ENCODE data around the gene CAMTA1.

CAMTA1 gene

DNA sequence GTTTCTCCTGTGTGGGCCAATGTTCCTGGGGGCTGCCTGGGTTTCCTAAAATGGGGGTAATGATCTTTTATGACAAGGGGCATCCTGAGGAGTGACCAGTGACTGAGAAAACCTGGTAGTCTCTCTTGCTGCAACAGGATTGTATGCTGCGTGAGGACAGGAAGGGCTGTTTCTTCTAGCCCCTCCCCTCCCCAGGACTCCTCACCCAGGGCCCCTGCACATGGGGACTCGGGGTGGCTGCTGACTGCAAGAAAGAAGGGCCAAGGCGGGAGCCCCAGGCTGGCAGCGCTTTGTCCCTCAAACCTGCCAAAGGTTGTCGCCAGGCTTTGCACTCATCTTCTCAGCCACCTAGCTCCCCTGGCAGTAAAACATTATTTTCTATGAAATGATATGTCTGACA lies 442.4 kb downstream of the CAMTA1 start:
- CTCF ChIA-PET: interaction anchor here (0.5 to 0.7 kb wide), 3 partner anchors 91 to 1047 kb away, joined by 3 to 4 read pairs (median 3); no protein-coding TSS in a partner anchor
- no peak for DNase-seq (ENCODE audit: low spot score)
- no peak overlapping the region for H3K27ac ChIP-seq
- TF ChIP-seq, protein P1, sequence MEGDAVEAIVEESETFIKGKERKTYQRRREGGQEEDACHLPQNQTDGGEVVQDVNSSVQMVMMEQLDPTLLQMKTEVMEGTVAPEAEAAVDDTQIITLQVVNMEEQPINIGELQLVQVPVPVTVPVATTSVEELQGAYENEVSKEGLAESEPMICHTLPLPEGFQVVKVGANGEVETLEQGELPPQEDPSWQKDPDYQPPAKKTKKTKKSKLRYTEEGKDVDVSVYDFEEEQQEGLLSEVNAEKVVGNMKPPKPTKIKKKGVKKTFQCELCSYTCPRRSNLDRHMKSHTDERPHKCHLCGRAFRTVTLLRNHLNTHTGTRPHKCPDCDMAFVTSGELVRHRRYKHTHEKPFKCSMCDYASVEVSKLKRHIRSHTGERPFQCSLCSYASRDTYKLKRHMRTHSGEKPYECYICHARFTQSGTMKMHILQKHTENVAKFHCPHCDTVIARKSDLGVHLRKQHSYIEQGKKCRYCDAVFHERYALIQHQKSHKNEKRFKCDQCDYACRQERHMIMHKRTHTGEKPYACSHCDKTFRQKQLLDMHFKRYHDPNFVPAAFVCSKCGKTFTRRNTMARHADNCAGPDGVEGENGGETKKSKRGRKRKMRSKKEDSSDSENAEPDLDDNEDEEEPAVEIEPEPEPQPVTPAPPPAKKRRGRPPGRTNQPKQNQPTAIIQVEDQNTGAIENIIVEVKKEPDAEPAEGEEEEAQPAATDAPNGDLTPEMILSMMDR (conservative IDR thresholded peaks at IDR 0.05; ENCODE audit: low read depth): no peak
- POLR2A ChIA-PET (ENCODE audit: low non-redundant PET): no interaction called here

GRCh38 chr1:7228252-7228961 lies 443.2 kb downstream of the CAMTA1 start:
- ChIA-PET POLR2A (ENCODE audit: low non-redundant PET) (no interaction called here), CTCF (interaction anchor here (0.5 to 0.7 kb wide), 2 partner anchors 499 to 1047 kb away, joined by 3 read pairs; no protein-coding TSS in a partner anchor)
- no peak for DNase-seq (ENCODE audit: low spot score)
- TF ChIP-seq, protein P1 (conservative IDR thresholded peaks at IDR 0.05; ENCODE audit: low read depth): no peak
- H3K27ac ChIP-seq: no peak overlapping the region

GRCh38 chr1:7229186-7229585 lies 443.9 kb downstream of the CAMTA1 start:
- POLR2A ChIA-PET (ENCODE audit: low non-redundant PET): no interaction called here

DNA sequence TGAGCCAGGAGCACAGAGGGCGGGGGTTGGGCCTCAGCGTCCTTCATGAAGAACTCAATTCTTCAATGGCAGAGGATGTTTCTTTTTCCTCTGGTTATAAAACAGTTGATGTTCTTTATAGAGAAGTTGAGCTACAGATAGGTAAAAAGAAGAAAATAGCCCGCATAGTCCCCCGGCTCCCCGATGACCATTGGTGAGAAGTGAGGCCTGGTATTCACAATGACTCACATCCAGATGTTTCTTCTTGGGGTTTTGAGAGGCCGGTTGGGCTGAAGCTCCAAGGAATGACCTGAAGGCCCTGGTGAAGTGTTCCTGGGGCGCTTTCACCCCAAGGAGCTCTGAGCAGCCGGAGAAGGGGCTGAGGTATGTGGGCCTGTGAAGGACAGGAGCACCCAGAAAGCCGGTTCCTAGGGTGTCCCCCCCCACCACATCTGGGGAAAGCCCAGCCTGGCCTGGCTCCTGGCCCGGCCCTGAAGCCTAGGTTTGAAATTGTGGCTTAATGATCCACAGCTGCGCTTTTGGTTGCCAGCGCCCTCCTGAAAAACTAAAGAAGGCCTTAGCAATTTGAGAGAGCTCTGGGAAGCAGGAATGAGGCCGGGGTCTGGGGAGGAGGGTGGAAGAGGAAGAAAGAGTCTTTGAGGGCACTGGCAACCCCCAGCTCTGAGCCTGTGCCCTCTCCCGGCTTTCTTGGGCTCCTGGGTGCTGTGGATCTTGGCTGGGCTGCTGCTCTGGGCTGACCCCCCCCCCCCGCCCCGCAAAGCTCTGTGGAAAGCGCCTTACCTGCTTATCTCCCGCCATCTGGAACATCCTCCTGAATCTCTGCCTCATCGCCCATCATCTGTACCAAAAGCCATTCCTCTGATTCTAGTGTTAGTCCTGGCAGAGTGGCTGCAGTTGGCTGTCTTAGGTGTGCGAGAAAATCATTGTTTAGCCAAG lies 444.7 kb downstream of the CAMTA1 start:
- CTCF ChIA-PET: no interaction called here
- H3K27ac ChIP-seq: no peak overlapping the region
- DNase-seq (ENCODE audit: low spot score): no peak
- POLR2A ChIA-PET (ENCODE audit: low non-redundant PET): no interaction called here
- TF ChIP-seq, protein P1 (conservative IDR thresholded peaks at IDR 0.05; ENCODE audit: low read depth): no peak

More at GRCh38 chr1:7229186-7229585, 443.9 kb downstream of the CAMTA1 start:
- no peak for DNase-seq (ENCODE audit: low spot score)
- TF ChIP-seq, protein P1 (conservative IDR thresholded peaks at IDR 0.05; ENCODE audit: low read depth): no peak
- no peak overlapping the region for H3K27ac ChIP-seq
- CTCF ChIA-PET: no interaction called here

DNA sequence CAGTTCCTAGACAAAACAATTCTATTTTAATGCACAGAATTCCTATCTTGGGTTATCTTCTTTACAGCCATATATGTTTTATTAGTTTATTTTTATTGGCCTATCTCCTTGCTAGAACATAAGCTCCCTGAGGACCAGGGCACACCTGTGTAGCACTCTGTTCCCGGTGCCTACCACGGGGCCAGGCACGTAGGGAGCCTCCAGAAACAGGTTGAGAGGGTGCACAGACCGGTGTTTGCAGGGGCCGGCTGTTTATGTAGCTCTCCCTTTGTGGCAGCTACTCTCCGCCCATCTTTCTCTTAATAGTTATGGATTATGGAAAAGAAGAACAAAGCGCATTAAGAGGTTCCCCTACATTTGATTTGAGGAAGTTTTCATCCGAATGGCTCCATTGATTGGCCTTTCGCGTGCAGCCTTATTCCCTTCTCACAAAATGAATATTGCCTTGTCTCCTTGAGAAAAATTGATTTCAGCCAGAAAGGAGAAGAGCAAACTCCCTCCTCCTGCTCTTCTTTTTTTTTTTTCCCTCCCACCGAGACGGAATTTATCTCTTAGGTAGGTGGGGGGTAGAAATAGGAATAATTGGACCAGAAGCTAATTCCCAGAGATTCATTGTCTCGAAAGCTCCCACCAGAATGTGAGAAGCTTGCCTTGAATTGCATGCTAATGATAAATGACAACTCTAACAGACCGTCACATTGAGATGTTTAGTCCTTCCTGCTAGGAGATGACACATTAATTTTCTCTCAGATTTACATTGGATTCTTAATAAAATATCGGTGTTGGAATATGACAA lies 447.4 kb downstream of the CAMTA1 start:
- TF ChIP-seq, protein P1 (conservative IDR thresholded peaks at IDR 0.05; ENCODE audit: low read depth): no peak
- no peak overlapping the region for H3K27ac ChIP-seq
- no peak for DNase-seq (ENCODE audit: low spot score)
- CTCF ChIA-PET: interaction anchor here (0.8 kb wide), 1 partner anchor 295 kb away, joined by 3 read pairs; no protein-coding TSS in a partner anchor
- POLR2A ChIA-PET (ENCODE audit: low non-redundant PET): no interaction called here

DNA sequence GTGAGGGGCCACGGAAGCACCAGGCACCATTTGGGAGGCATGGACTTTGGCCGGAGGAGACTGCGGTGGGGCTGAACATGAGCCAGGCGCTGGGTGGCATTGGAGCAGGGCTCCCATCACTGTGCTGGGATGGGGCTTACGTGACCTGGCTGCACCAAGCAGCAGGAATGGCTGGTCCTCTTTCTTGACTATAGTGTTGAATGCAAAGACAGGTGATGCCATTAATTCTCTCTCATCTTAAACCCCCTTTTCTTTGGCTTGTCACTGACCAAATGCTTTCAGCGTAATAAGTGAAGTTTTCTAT lies 447.9 kb downstream of the CAMTA1 start:
- no peak overlapping the region for H3K27ac ChIP-seq
- ChIA-PET POLR2A (ENCODE audit: low non-redundant PET) (no interaction called here), CTCF (no interaction called here)
- no peak for DNase-seq (ENCODE audit: low spot score)
- TF ChIP-seq, protein P1 (conservative IDR thresholded peaks at IDR 0.05; ENCODE audit: low read depth): no peak
